HEK293 (cell line): ENCODE data around the gene ATG4A.

ENCODE experiments used
- CTCF ChIA-PET: fragments of 350-600 bp; formaldehyde crosslinking; extraction: SDS; loops from one replicate; lab custom pipeline; 2021; ENCODE audit warnings: antibody characterized with exemption; lab: Yijun Ruan, JAX
- POLR2A ChIA-PET: fragments of 300-600 bp; formaldehyde crosslinking; extraction: SDS; loops from one replicate; lab custom pipeline; 2020; ENCODE audit warnings: antibody characterized with exemption, inconsistent platforms; lab: Yijun Ruan, JAX
- H3K27ac ChIP-seq: fragments of 200-500 bp; sonication (Bioruptor generic); 2 replicates; pipeline ENCODE4 v1.5.1; 2014; ENCODE audit warnings: low read depth, low read length, control low read depth, inconsistent platforms; ENCODE audit errors: extremely low read depth
- H3K36me3 ChIP-seq, 2 experiments: fragments of 200-500 bp in 1 of 2; sonication (Bioruptor generic) in 1 of 2; 1 replicate in 1 of 2; 2 replicates in 1 of 2; pipeline ENCODE4 v1.5.1; 2014 to 2017; ENCODE audit warnings: inconsistent platforms in 2 of 2, low read length in 2 of 2; ENCODE audit not compliant: control insufficient read depth in 2 of 2, insufficient read depth in 1 of 2
- H3K4me1 ChIP-seq: fragments of 200-500 bp; sonication (Bioruptor generic); 2 replicates; pipeline ENCODE4 v1.5.1; 2014; ENCODE audit warnings: mild to moderate bottlenecking, low read length, inconsistent platforms; ENCODE audit not compliant: control insufficient read depth, insufficient read depth
- H3K4me3 ChIP-seq: 2 replicates; pipeline ENCODE4 v1.5.1; 2011; ENCODE audit warnings: low read depth, mild to moderate bottlenecking, control low read depth, low read length, moderate library complexity
- H3K9me3 ChIP-seq: fragments of 200-500 bp; sonication (Bioruptor generic); 2 replicates; pipeline ENCODE4 v1.5.1; 2014; ENCODE audit warnings: low read depth, low read length, inconsistent platforms; ENCODE audit not compliant: control insufficient read depth, insufficient read depth
- BCL6B ChIP-seq: fragments of 450-650 bp; formaldehyde crosslinking; IDR thresholded peaks from 2 replicates; pipeline ENCODE4 v1.5.1; 2017; ENCODE audit warnings: missing biosample characterization, missing genetic modification characterization
- HOXD13 ChIP-seq: sonication (generic); formaldehyde crosslinking; IDR thresholded peaks from 2 replicates; pipeline ENCODE4 v1.8.0; 2022; ENCODE audit warnings: missing genetic modification reagents, borderline replicate concordance
- IKZF3 ChIP-seq: fragments of 450-650 bp; IDR thresholded peaks from 2 replicates; pipeline ENCODE4 v1.5.0; 2018; ENCODE audit warnings: missing biosample characterization, mild to moderate bottlenecking, missing genetic modification characterization, moderate library complexity
- KLF10 ChIP-seq: fragments of 450-650 bp; IDR thresholded peaks from 2 replicates; pipeline ENCODE4 v1.5.1; 2018; ENCODE audit warnings: missing biosample characterization, mild to moderate bottlenecking, missing genetic modification characterization
- RBAK ChIP-seq: fragments of 450-650 bp; formaldehyde crosslinking; IDR thresholded peaks from 2 replicates; pipeline ENCODE4 v1.5.1; 2016; ENCODE audit warnings: missing biosample characterization, missing genetic modification characterization
- YY2 ChIP-seq: fragments of 450-650 bp; formaldehyde crosslinking; IDR thresholded peaks from 2 replicates; pipeline ENCODE4 v1.5.1; 2016; ENCODE audit warnings: missing biosample characterization, missing genetic modification characterization
- ZNF19 ChIP-seq: fragments of 450-650 bp; formaldehyde crosslinking; IDR thresholded peaks from 2 replicates; pipeline ENCODE4; 2016; ENCODE audit warnings: missing biosample characterization, missing genetic modification characterization, low read depth
- ZNF214 ChIP-seq: fragments of 450-650 bp; formaldehyde crosslinking; IDR thresholded peaks from 2 replicates; pipeline ENCODE4 v1.5.1; 2017; ENCODE audit warnings: missing biosample characterization, mild to moderate bottlenecking, missing genetic modification characterization, borderline replicate concordance
- ZNF302 ChIP-seq: fragments of 450-650 bp; formaldehyde crosslinking; IDR thresholded peaks from 2 replicates; pipeline ENCODE4 v1.5.1; 2016; ENCODE audit warnings: missing biosample characterization, missing genetic modification characterization, low read depth
- ZNF335 ChIP-seq: fragments of 450-650 bp; formaldehyde crosslinking; conservative IDR thresholded peaks from 2 replicates; pipeline ENCODE4 v1.5.1; 2016; ENCODE audit warnings: missing biosample characterization, missing genetic modification characterization
- ZNF341 ChIP-seq: fragments of 450-650 bp; formaldehyde crosslinking; IDR thresholded peaks from 2 replicates; pipeline ENCODE4; 2016; ENCODE audit warnings: low read depth, missing biosample characterization, missing genetic modification characterization
- ZNF510 ChIP-seq: fragments of 450-650 bp; formaldehyde crosslinking; IDR thresholded peaks from 2 replicates; pipeline ENCODE4 v1.5.1; 2018; ENCODE audit warnings: mild to moderate bottlenecking, missing genetic modification characterization, missing biosample characterization; ENCODE audit not compliant: insufficient replicate concordance
- ZNF549 ChIP-seq: fragments of 450-650 bp; IDR thresholded peaks from 2 replicates; pipeline ENCODE4 v1.5.1; 2018; ENCODE audit warnings: missing biosample characterization, missing genetic modification characterization, mild to moderate bottlenecking, inconsistent platforms, moderate library complexity
- ZNF558 ChIP-seq: fragments of 450-650 bp; formaldehyde crosslinking; IDR thresholded peaks from 2 replicates; pipeline ENCODE4 v1.5.1; 2016; ENCODE audit warnings: missing biosample characterization, missing genetic modification characterization
- ZNF571 ChIP-seq: fragments of 450-650 bp; formaldehyde crosslinking; IDR thresholded peaks from 2 replicates; pipeline ENCODE4 v1.5.0; 2017; ENCODE audit warnings: missing biosample characterization, missing genetic modification characterization
- ZNF585B ChIP-seq: fragments of 450-650 bp; formaldehyde crosslinking; IDR thresholded peaks from 2 replicates; pipeline ENCODE4 v1.5.1; 2016; ENCODE audit warnings: missing biosample characterization, missing genetic modification characterization
- ZNF596 ChIP-seq: fragments of 450-650 bp; IDR thresholded peaks from 2 replicates; pipeline ENCODE4 v1.5.0; 2018; ENCODE audit warnings: missing biosample characterization, mild to moderate bottlenecking, missing genetic modification characterization, moderate library complexity
- ZNF664 ChIP-seq: fragments of 450-650 bp; formaldehyde crosslinking; IDR thresholded peaks from 2 replicates; pipeline ENCODE4 v1.5.1; 2016; ENCODE audit warnings: missing biosample characterization, missing genetic modification characterization
- ZNF830 ChIP-seq: fragments of 450-650 bp; IDR thresholded peaks from 2 replicates; pipeline ENCODE4 v1.5.0; 2018; ENCODE audit warnings: missing biosample characterization, missing genetic modification characterization, low read depth, mild to moderate bottlenecking, moderate library complexity
- TF ChIP-seq, protein P1 (sequence below): fragments of 450-650 bp; formaldehyde crosslinking; IDR thresholded peaks from 2 replicates; pipeline ENCODE4 v1.5.1; 2016; ENCODE audit warnings: missing biosample characterization, missing genetic modification characterization

The ATG4A gene

GRCh38 chrX:108123591-108124366 is 32.2 kb downstream of the ATG4A start:
- no peaks in the 10 kb centered on the region for H3K36me3 ChIP-seq
- no peak overlapping the region for H3K27ac ChIP-seq
- TF ChIP-seq BCL6B (tag by site-specific recombination) (no peak), ZNF510 (tag by site-specific recombination) (no peak), ZNF341 (tag by site-specific recombination) (no peak), ZNF558 (no peak), YY2 (tag by site-specific recombination) (no peak), KLF10 (no peak), ZNF571 (tag by site-specific recombination) (no peak), ZNF596 (tag by site-specific recombination) (no peak), ZNF830 (tag by site-specific recombination) (no peak), ZNF335 (tag by site-specific recombination) (no peak), ZNF549 (tag by site-specific recombination) (no peak), RBAK (tag by site-specific recombination) (no peak), ZNF19 (no peak), ZNF585B (tag by site-specific recombination) (no peak), IKZF3 (no peak), ZNF664 (tag by site-specific recombination) (no peak)
- ChIA-PET CTCF (interaction anchor here (0.6 to 1.5 kb wide), 3 partner anchors 7 to 51 kb away, joined by 3 read pairs; no protein-coding TSS in a partner anchor), POLR2A (interaction anchor here (1.6 kb wide), 1 partner anchor 32 kb away, joined by 8 read pairs; the partner anchor contains the start of genes ATG4A and PSMD10)
- H3K4me1 ChIP-seq: peaks cover 7% of the 10 kb centered on the region; the same call in 1 of the 2 replicates
- H3K9me3 ChIP-seq: no peaks in the 10 kb centered on the region
- H3K4me3 ChIP-seq: no peak overlapping the region

- TF ChIP-seq ZNF302 (tag by site-specific recombination): no peak
- TF ChIP-seq, protein P1, sequence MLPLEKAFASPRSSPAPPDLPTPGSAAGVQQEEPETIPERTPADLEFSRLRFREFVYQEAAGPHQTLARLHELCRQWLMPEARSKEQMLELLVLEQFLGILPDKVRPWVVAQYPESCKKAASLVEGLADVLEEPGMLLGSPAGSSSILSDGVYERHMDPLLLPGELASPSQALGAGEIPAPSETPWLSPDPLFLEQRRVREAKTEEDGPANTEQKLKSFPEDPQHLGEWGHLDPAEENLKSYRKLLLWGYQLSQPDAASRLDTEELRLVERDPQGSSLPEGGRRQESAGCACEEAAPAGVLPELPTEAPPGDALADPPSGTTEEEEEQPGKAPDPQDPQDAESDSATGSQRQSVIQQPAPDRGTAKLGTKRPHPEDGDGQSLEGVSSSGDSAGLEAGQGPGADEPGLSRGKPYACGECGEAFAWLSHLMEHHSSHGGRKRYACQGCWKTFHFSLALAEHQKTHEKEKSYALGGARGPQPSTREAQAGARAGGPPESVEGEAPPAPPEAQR (tag by site-specific recombination): no peak
- TF ChIP-seq HOXD13 (CRISPR knock-in tag): no peak
- TF ChIP-seq ZNF214 (tag by site-specific recombination): no peak
- CTCF ChIA-PET: interaction anchor here (0.7 to 1.8 kb wide), 2 partner anchors 13 to 87 kb away, joined by 3 to 8 read pairs; no protein-coding TSS in a partner anchor
Measured at GRCh38 chrX:108126661-108127060, 35.1 kb downstream of the ATG4A start.

More at GRCh38 chrX:108126661-108127060, 35.1 kb downstream of the ATG4A start:
- Histone ChIP-seq H3K4me1 (0 out of 2 replicates have a peak, but pooled peaks cover 7% of the 10 kb centered on the region), H3K9me3 (no peaks in the 10 kb centered on the region), H3K36me3 (peaks cover 0 to 4% of the 10 kb centered on the region in 2 experiments; a peak in 1 of 3 replicates), H3K27ac (no peak overlapping the region), H3K4me3 (no peak overlapping the region)
- POLR2A ChIA-PET: no interaction called here
